NOMO-1 (cell line): ENCODE measurements around the gene MICB.

Experiments
- DNase-seq, 2 experiments: peaks; one replicate each; lab custom pipeline; 2025; ENCODE audit not compliant: unreplicated experiment in 2 of 2; lab: John Stamatoyannopoulos, UW

The MICB gene

GRCh38 chr6:31535538-31536324 is 37.8 kb downstream of the MICB start:
- no peak for DNase-seq

GRCh38 chr6:31538805-31539400 is 41.0 kb downstream of the MICB start:
- DNase-seq = no peak

GRCh38 chr6:31540640-31541039 is 42.7 kb downstream of the MICB start:
- no peak for DNase-seq

- peak; percentile 74 to 86 for DNase-seq
Measured at GRCh38 chr6:31541059-31541657, 43.2 kb downstream of the MICB start.

- peak; percentile 91 to 97 for DNase-seq
Measured at GRCh38 chr6:31541658-31542521, 43.9 kb downstream of the MICB start, which contains the start of gene DDX39B. DDX39B (minus strand) TSS chr6:31542003; CDS start chr6:31540532, 1,471 bp downstream.

GRCh38 chr6:31543639-31544038 is 45.7 kb downstream of the MICB start:
- DNase-seq = no peak

GRCh38 chr6:31544676-31545075 is 46.7 kb downstream of the MICB start:
- no peak for DNase-seq

- DNase-seq = no peak
Measured at GRCh38 chr6:31545291-31545690, 47.3 kb downstream of the MICB start.

GRCh38 chr6:31546339-31546957 is 48.5 kb downstream of the MICB start, which contains the start of gene ATP6V1G2:
ATP6V1G2 (minus strand) TSS chr6:31546608; CDS start chr6:31546559, 49 bp downstream.
- peak; percentile 78 to 83 for DNase-seq

- DNase-seq = peak; percentile 97 to 98
Measured at GRCh38 chr6:31546958-31547726, 49.2 kb downstream of the MICB start, which contains the start of gene NFKBIL1. NFKBIL1 (plus strand) TSS chr6:31547608; CDS start chr6:31547695, 87 bp downstream.

GRCh38 chr6:31547727-31548543 is 50.0 kb downstream of the MICB start:
- DNase-seq = peak in 1 of 2 experiments; percentile 32

- no peak for DNase-seq
Measured at GRCh38 chr6:31548544-31548873, 50.6 kb downstream of the MICB start.

GRCh38 chr6:31551371-31551770 is 53.4 kb downstream of the MICB start:
- peak; percentile 74 to 86 for DNase-seq

GRCh38 chr6:31556307-31556706 is 58.4 kb downstream of the MICB start:
- DNase-seq = no peak

- DNase-seq = no peak
Measured at GRCh38 chr6:31557443-31558317, 59.7 kb downstream of the MICB start.

GRCh38 chr6:31558318-31558625 is 60.3 kb downstream of the MICB start:
- DNase-seq = no peak

GRCh38 chr6:31558631-31559500 is 60.9 kb downstream of the MICB start:
- peak; percentile 100 for DNase-seq
